Lower leg skin (tissue), 3 donors: ENCODE measurements around the gene NPAS2.

Experiments used
- POLR2A ChIP-seq, 2 donors: fragments of 450-650 bp; IDR thresholded peaks; one replicate each; pipeline ENCODE4 v1.6.1; 2016 to 2017; ENCODE audit warnings: antibody characterized with exemption in 2 of 2, mild to moderate bottlenecking in 1 of 2, moderate library complexity in 1 of 2
- TF ChIP-seq, protein P1 (sequence below), 3 donors: fragments of 450-650 bp; IDR thresholded peaks; one replicate each; pipeline ENCODE4 v1.5.1; 2016; ENCODE audit warnings: antibody characterized with exemption in 3 of 3, mild to moderate bottlenecking in 3 of 3, moderate library complexity in 2 of 3

DNA sequence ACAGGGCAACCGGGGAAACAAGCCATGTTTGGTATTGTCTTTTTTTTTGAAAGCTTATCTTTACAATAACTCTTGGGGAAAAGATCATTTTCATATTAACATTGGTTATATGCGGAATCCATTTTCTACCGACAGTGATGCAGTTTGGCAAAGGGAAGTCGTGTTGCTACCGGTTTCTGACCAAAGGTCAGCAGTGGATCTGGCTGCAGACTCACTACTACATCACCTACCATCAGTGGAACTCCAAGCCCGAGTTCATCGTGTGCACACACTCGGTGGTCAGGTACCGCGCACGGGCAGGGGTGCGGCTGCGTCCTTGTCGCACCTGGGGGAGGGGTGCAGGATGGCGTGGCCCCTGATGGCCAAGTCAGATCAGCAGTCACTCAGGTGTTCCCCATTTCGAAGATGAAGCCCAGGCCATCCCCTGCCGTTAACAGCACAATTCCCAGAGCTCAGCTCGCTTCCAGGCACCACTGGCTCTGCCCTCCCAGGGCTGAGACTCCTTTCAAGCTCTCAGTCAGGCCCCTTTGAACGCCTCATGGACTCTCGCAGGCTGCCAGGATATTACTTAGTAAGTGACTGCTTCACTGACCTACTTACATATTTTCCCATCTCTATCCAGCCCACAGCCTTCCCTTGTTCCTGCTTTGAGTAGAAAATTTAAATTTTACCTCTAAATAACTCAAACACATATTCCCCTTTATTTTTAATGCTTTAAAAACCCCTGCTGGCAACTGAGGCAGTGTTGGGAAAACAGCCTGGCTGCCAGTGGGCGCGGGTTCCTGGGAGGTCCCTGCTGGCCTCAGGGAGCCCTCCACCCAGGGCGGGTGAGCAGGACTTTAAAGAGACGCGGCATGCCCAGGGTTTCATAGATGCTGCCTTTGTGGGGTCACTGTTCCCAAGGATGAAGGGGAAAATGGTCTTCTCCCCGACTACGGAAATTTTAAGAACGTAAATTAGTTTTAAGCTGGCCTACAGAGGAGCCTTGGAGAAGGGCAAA lies 148.5 kb downstream of the NPAS2 start:
- TF ChIP-seq, protein P1, sequence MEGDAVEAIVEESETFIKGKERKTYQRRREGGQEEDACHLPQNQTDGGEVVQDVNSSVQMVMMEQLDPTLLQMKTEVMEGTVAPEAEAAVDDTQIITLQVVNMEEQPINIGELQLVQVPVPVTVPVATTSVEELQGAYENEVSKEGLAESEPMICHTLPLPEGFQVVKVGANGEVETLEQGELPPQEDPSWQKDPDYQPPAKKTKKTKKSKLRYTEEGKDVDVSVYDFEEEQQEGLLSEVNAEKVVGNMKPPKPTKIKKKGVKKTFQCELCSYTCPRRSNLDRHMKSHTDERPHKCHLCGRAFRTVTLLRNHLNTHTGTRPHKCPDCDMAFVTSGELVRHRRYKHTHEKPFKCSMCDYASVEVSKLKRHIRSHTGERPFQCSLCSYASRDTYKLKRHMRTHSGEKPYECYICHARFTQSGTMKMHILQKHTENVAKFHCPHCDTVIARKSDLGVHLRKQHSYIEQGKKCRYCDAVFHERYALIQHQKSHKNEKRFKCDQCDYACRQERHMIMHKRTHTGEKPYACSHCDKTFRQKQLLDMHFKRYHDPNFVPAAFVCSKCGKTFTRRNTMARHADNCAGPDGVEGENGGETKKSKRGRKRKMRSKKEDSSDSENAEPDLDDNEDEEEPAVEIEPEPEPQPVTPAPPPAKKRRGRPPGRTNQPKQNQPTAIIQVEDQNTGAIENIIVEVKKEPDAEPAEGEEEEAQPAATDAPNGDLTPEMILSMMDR (IDR thresholded peaks at IDR 0.05): no peak
- TF ChIP-seq POLR2A (IDR thresholded peaks at IDR 0.05): no peak
